HG03095 (cell line): ENCODE measurements around the gene ADARB2.

Source experiments
- ATAC-seq: cut with Tn5 transposase; IDR thresholded peaks from one replicate; pipeline ENCODE4 v1.9.1; 2021; ENCODE audit warnings: moderate library complexity; ENCODE audit not compliant: unreplicated experiment

ADARB2 gene

DNA sequence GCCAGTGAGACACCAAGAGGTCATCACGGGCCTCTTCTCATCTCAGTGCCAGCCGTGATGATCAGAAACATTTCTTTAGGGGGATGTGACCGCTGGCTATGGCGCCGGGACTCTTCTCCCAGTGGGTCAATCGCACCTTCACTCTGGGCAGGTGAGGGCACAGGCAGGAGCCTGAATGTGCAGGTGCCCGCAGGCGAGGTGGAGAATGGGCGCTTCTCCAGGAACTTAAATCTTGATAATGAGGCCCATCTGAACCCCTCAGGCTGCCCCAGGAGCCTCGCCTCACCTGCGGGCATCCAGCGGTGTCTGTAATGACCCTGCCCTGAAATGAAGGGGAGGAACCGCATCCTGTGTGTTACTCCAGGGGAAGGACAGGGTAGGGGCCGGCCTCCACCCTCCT, 204.7 kb downstream of the ADARB2 start:
- ATAC-seq, result no peak

DNA sequence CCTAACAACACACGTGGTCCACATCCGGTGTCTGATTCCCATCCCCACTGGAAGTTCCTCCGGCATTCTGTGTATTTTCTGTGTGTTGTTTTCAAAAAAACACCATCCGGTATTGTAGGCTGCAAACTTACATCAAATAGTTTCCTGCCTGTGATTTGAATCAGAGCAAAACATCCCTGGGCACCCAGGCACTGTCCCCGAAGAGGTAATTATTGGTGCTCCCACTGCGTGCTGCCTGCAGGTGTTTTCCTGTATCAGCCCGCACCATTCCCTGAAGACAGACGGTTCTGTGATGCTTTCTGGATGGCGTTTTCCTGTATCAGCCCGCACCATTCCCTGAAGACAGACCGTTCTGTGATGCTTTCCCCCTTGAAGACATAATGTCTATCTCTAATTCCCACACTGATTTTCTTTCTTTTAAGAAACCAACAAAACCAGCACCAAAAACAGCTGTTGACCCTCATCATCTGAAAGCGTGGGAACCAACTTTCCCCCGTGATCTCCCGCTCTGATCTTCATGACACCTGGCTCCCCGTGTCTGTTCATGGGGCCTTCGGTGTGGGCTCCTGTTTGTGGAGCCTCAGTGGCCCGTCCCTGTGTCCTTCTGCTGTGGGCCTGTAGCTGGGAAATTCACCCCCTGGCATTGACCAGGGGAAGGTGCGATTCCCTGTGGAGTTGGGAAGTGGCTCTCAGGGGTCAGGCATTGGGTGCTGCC, 205.3 kb downstream of the ADARB2 start:
- no peak for ATAC-seq

DNA sequence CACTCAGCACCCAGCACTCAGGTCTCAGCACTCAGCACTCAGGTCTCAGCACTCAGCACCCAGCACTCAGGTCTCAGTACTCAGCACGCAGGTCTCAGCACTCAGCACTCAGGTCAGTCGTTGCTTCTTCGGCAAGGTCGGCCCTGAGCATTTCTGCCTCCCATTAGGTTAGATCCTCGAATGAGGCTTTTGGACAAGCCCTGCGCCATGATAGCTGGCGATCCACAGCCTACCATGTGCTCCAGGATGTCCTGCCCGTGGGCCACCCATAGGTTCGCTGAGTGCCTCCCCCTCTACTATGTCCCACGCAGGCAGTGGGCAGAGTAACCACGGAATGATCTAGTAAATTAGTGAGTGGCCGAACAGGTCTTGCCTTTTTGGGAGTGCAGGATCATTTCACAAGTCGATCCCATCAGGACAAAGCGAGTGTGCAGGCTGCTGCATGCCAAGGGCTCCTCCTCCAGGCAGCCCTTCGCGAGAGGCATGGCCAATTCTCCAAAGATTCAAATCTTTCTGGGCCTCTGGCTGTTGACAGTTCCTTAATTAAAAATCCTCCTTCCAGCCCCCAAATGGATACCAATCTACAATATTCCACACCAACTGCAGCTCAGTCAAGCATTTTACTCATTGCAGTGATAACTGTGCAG, 206.3 kb downstream of the ADARB2 start:
- ATAC-seq, result no peak

DNA sequence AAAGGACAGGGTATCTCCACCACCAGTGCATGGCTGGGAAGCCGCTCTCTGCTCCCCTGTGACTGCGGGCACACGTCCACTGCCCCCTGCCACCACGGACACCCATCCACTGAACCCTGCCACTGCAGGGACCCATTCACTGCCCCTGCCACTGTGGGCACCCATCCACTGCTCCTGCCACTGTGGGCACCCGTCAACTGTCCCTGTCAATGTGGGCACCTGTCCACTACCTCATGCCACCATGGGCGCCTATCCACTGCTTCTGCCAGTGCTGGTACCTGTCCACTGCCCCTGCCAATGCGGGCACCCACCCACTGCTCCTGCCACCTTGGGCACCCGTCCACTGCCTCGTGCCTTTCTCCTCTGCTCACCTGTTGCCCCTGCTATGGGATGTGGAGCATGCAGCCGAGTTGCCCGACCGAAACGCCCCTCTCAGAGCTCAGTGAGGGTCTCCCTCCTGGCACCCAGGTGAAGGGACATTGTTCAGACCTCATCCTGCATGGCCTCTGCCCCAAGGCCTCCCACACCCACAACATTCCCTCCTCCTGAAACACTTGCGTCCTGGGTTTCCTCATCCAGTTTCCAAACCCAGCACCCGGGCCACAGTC, 207.4 kb downstream of the ADARB2 start:
- ATAC-seq, result no peak

DNA sequence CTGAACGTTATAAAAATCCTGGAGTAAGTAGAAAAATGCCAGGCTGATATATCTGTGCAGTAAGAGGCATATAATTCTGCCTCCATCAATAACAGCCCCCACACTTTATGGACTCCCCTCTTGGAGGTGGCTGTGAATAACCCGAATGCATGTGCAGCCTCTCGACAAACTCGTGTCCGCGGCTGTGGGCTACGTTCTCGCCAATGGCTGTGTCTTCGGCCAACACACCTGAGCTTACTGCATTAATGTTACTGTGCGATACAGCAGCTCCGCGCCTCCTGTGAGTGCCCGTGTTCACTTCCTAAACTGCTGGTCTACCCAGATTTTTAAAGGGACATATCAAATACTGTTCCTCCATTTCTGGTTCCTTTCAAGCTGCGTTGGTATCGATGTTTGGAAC, 209.4 kb downstream of the ADARB2 start:
- ATAC-seq, result no peak

DNA sequence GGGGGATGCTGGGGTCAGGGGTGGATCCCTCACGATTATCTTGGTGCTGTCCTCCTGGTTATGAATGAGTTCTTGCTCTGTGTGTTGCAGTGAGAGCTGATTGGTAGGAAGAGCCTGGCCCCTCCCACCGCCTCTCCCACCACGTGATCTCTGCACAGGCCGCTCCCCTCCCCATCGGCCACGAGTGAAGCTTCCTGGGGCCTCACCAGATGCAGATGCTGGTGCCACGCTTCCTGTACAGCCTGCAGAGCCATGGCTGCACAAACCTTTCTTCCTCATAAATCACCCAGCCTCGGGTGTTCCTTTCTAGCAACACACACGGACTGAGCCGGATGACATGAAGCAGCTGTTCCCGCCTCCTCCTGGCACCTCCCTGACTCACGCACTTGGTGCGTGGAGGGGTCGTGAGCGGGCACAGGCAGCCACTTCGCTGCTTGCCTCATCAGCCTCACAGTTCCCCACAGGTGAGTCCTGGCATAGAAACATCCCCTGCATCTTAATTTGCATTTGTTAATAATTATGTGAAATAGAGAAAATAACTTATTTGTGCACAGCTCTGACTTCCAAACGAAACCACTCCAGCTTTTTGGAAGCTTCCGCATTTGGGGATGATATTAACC, 210.8 kb downstream of the ADARB2 start:
- no peak for ATAC-seq

DNA sequence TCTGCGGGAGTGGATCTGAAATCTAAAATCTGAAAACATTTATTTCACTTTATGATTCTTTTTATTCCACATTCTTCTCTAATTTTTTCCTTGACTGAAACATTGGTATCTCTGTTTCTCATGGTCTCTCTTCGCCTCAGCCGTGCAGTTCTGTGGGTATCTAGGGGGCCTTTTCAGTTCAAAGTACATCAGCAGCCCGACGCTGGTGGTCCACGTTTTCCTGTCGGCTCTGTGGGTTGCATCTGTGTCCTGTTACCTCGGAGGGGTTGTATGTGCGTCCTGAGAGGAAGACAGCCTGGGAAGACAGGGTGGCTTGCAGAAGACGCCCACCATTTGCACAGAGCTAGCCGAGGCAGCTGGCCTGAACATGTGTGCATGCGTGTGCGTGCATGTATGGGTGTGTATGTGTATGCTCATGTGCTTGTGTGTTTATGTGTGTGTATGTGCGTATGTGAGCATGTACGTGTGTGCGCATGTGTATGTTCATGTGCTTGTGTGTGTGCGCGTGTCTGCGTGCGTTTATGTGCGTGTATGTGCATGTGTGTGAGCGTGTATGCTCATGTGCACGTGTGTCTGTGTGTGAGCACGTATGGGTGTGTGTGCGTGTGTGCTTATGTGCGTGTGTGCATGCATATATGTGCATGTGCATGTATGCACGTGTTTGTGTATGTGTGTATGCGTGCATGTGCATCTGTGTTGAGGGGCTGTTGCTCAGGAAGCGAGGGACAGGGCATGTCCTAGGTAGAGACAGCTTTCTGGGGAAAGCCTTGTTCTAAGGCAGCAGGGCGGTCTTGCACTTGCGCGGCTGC, 211.8 kb downstream of the ADARB2 start:
- ATAC-seq, result no peak

DNA sequence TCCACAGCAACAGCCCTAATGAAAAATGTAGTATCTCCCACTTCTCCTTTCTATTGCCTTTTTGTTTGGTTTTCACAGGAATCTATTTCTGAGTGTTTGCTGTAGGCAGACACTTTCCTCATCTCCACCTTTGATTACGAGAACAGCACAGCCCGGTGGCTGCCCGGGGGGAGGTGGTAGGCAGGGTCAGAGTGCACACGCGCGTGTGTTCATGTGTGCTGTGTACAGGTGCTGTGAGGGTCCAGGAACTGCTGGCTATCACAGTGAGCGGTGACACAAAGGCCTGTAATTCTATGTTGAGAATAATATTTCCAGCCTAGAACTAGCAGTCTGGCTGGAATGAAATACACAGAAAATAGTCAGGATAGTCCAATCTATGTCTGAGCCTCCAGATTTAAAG, 212.8 kb downstream of the ADARB2 start:
- ATAC-seq, result no peak

DNA sequence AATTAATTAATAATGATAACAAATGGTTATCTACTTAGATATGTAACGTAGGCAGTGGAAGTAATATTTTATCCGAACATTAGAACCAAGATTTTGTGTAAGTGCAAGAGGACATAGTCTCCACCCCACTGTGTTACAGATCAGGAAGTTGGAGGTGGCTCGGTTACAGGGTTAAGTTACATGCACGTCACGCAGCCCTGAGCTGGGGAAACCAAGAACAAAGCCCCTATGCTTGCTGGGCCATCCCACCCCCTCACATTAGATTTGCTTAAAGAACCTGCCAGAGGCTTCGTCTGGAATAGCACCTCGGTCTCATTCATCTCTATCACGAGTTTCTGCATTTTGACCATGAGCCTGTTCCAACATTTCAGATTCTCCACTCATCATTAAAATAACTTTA, 214.1 kb downstream of the ADARB2 start:
- ATAC-seq, result no peak

DNA sequence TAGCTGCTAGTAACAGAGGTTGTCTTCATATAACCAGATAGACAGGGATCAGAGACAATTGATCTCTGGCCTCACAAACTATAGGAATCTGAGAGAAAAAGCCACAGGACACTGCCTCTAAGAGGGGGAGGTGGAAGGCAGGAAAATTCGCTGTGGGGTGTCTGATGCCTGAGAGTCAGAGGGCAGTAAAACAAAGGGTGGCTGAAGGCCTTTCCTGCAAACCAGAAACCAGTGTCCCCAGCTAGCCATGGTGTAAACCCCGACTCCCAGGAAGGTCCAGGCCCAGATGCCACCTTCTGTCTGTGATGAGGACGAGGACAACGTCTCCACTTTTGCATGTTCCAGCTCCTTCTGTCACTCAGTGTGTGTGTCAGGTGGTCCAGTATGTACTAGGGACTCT, 215.1 kb downstream of the ADARB2 start:
- no peak for ATAC-seq

DNA sequence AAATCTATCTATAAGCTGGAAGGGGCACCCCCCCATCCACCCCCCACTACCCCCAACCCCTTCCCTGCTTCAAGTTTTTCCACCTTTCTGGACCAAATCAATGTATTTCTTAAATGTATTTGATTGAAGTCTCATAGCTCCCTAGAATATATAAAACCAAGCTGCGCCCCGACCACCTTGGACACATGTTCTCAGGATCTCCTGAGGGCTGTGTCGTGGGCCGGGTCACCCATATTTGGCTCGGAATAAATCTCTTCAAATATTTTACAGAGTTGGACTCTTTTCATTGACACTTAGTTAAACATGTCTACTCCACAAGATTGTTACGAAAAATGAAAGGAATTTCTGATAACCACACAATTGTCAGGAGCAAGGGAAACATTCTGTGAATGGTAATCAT, 215.6 kb downstream of the ADARB2 start:
- no peak for ATAC-seq

DNA sequence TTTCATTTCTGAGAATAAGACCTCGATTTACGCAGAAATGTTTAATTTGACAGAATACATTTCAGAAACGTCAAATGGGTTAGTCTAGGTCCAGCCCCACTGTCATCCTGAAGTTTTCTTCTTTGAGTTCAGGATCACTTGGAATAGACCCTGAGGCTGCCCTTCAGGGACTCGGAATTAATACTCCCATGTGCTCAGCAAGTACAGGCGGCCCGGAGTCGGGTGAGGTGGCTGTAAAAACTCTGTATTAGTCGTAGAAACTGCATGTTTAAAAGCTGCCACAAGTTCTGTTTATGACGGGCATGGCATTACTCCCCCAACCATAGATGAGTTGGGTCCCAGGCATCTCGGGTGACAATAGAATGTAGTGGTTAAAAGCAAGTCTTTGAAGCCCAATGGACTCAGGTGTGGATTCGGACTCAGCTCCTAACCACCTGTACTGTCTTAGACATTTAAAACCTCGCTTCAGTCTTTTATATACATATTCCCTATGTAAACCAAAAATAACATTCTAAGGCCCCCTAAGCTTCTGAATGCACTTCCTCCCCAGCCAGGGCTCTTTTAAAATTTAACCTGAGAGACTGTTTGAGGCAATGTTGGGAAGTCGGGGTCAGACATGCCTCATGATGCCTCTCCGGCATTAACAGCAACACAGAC, 216.3 kb downstream of the ADARB2 start:
- no peak for ATAC-seq

DNA sequence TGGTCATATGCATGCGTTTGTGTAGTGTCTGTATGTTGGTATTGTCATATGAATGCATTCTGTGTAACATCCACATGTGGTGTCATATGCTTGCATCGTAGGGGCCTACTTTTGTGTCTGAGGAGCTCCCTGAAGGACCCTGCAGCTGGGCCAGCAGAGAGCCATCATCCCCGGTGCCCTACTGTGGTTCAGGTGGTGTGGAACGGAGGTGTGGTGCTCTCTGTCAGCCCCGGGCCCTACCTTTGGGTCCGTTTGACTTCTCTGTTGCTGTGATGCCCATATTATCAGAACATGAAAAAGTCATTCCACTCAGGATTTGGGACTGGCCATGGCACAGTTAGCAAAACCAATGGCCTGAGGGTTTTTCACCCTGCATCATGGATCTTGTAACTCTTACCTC, 217.9 kb downstream of the ADARB2 start:
- ATAC-seq, result no peak

DNA sequence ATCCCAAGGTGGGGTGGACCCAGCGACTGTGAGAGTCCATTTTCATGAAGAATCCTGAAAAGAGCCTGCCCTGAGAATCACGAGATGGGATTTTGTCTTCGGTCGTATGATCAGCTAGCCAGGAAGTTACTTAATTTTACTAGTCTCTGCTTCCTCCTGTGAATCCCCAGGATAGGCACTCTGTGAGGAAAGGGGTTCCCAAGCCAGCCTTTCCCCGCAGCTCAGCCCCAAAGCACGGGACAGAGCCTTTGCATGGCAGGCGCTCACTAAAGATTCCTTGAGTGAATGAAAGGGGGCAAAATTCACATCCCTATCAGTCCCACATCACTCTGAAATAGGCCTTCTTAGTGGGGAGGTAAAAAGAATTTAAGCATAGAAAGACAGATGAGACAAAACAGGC, 219.6 kb downstream of the ADARB2 start:
- no peak for ATAC-seq

DNA sequence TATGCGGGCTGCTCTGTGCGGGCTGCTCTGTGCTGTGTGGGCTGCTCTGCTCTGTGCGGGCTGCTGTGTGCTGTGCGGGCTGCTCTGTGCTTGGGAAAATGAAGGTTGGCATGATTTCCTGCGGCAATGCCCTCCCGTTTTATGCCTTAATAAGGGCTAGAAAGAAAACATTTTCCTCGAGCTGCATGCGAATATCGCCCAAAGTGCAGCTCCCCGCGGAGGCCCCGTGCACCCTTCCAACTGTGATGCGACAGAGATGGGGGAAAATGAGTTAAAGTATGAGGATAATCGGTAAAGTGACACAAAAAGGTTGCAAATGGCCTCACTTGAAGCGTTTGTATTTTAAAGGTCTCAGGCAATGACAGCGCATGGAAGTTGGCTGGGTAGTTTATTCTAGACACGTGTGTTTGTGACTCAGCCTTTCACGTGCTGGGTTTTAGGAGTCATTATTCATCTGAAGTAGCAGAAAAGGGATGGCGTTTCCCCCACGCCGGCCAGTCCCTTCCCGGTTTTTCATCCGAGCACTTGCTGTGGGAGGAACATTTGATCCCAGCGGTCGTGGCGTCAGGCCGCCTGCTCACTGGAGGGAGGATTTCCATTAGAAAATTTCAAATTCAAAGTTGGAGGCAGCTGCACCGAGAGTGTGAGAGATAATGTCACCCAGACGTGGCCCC, 220.7 kb downstream of the ADARB2 start:
- no peak for ATAC-seq

DNA sequence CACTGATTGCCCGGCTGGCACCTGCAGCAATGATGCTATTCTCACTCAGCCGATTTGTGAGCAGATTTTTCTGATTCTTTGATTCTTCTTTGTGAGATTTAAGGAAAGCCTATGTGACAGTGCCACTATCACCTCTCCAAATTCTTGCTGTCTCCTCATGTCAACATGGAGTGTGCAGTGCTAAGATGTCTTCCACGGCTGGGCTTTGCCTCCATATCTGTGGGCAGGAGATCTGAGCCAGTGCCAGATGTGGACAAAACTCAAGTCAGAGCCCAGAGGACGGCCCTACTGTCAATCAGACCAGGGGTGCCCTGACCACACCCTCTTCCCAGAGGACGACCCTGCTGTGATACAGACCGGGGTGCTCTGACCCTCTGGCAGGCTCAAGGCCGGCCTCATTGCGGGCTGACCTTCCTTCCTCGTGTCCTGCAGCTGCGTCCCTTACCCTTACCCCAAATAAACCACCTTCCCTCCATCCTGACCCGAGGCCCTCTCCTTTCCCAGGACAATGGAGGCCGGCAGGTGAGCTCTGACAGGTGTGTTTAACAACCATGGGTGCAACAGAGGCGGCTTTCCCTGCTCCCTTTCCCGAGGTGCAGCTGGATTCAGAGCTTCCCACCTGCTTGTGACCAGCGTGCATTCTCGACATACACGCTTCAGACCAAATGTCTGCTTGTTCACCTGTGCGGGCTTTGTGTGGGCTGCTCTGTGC, 221.4 kb downstream of the ADARB2 start:
- ATAC-seq, result no peak

DNA sequence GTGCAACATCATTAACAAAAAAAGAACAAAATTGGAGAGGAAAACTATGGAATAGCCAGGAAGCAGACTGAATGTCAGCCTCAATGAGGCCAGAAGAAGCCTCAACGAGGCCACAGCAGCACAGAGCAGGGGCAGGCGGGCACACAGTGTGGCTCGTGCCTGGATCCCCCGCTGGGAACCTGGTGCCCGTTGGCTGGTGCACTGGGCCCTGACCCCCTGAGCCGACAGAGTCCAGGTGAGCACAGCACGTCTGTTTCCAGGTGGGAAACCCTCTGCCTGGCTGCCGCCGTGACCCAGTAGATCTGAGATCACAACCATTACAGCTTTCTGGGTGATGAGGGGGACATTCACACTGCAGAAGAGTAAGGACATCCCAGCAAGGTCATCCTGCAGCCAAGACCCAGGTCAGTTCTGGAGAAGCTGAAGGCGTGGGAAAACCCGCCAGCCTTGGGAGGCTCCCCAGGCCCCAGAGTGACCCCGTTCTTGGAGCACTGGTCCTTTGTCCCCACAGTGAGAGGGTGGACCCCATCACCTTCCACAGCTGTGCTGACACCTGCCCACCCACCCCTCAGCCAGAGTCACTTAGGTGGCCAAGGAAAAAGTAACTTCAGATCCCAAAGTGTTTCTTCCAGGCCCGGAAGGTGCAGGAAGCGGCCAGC, 222.1 kb downstream of the ADARB2 start:
- no peak for ATAC-seq

DNA sequence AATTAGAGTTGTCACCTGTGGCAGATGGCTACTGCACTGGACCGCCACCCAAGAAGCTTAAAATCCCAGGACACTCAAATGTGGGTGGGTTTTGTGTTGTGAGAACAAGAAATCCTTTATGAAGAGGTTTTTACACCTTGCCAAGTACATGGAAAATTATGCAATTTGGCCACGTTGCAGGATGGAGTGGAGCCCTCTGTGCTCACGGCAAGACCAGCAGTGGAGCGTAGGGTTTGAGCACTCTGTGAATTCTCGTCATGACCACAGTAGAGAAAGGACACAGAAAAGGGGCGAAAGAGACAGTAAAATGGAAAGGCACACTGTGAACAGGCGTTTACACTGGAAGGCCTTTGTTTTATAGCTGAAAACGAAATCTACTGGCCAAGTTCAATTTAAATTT, 222.6 kb downstream of the ADARB2 start:
- no peak for ATAC-seq

DNA sequence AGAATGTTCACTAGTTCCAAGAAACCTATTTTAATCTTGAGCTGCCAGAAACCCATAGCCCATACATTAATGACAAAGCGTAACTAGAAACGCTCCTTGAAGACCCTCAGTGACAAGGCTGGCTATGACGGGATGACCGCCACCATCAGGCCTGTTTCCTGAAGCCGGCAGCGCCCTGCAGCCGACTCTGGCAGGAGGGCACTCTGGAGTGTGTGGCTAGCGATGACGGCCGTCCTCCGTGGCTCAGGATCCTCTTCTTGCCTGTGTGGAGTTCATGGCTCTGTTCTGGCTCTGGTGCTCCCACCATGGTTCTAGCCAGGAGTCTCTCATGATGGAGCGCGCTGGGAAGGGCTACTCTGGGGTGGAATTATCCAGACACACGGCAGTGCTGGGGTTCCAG, 224.1 kb downstream of the ADARB2 start:
- ATAC-seq, result no peak
